Vagina (tissue), 2 donors: ENCODE data around the gene ARID5B.

Source experiments
- CTCF ChIP-seq, 3 experiments: fragments of 450-650 bp in 2 of 3; fragments of 200-600 bp in 1 of 3; sonication (generic) in 1 of 3; IDR thresholded peaks; one replicate each; pipeline ENCODE4 v1.5.1; 2017 to 2019; ENCODE audit warnings: antibody characterized with exemption in 3 of 3, mild to moderate bottlenecking in 2 of 3, moderate library complexity in 2 of 3
- POLR2AphosphoS5 ChIP-seq, 2 donors: sonication (generic); formaldehyde crosslinking; IDR thresholded peaks; one replicate each; pipeline ENCODE4 v1.9.0; 2017; ENCODE audit warnings: antibody characterized with exemption in 2 of 2, mild to moderate bottlenecking in 2 of 2, low read depth in 1 of 2; ENCODE audit not compliant: insufficient read depth in 1 of 2

- no peak for TF ChIP-seq CTCF (IDR thresholded peaks at IDR 0.05)
- TF ChIP-seq POLR2AphosphoS5 (IDR thresholded peaks at IDR 0.05; ENCODE audit: insufficient read depth in 1 of 2, low read depth in 1 of 2): no peak
Measured at GRCh38 chr10:62079885-62080559, 178.5 kb downstream of the ARID5B start.
